HG03565 (cell line): Measurements from ENCODE around the gene KCNQ4.

Experiments used
- ATAC-seq: cut with Tn5 transposase; IDR thresholded peaks from one replicate; pipeline ENCODE4 v1.9.1; 2021; ENCODE audit warnings: mild to moderate bottlenecking, moderate library complexity; ENCODE audit not compliant: unreplicated experiment

Gene KCNQ4

DNA sequence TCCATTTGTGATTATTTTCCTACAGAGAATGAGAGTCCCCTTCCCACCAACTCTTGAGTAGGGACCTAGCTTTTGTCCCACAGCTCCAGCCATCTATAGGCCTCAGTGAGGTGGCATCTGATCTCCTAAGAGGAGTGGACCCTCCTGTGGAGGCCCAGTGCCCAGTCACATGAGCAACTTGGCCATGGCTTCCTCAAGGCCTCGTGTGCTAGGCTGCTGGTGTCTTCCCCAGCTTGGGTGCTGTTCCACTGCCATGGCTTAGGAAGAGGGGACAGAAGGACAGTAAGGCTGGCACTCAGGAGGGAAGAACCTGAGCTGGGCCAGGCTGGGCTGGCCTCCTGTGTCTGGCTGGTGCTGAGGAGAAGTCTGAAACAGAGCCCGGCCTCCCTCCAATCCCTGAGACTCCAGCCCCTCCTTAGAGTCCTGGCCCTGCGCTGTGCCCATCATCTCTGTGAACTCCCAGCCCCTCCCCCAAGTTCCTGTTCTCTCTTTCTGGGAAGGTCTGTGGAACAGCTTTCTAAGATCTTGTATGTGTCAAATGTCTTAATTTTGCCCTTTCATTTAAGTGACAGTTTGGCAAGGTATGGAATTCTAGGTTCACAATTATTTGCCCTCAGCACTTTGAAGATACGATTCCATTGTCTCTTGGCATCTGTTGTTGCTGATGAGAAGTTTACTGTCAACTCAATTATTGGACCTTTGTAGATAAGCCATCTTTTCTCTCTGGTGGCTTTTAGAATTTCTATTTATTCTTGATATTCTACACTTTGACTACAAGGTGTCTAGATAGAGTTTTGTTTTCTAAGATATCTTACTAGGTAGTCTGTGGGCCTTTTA, 7.1 kb upstream of the KCNQ4 start:
- no peak for ATAC-seq

DNA sequence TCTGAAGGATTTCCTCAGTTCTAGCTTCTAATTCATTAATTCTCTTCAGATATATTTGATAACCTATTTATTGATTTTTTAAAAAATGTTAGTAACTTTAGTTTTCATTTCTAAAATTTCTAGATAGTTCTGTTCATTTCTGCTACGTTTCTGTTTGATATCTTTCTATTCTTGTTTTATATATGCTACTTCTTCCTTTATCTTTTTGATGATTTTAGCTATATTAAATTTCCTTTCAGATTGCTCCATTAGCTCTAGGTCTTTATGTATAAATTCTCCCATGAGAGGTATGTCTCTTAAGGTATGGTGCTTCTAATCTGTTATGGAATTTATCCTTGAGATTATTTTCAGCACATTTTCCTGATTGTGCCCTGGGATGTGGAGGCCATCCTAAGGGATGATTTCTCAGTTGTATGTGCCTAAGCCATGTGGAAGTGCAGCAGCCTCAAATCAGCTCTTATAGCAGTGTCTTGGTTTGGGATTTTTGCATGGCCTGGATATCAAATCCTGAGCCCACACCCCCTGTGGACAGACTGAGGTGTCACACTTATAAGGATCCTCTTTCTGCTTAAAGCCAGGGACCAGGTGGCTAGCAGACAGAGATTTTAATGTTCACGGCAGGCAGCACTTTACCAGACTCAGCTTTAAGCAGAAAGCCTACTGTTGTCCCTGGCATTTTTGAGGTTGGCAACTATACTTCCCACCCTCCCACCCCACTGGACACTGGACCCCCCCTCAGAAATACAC, 6.2 kb upstream of the KCNQ4 start:
- no peak for ATAC-seq

DNA sequence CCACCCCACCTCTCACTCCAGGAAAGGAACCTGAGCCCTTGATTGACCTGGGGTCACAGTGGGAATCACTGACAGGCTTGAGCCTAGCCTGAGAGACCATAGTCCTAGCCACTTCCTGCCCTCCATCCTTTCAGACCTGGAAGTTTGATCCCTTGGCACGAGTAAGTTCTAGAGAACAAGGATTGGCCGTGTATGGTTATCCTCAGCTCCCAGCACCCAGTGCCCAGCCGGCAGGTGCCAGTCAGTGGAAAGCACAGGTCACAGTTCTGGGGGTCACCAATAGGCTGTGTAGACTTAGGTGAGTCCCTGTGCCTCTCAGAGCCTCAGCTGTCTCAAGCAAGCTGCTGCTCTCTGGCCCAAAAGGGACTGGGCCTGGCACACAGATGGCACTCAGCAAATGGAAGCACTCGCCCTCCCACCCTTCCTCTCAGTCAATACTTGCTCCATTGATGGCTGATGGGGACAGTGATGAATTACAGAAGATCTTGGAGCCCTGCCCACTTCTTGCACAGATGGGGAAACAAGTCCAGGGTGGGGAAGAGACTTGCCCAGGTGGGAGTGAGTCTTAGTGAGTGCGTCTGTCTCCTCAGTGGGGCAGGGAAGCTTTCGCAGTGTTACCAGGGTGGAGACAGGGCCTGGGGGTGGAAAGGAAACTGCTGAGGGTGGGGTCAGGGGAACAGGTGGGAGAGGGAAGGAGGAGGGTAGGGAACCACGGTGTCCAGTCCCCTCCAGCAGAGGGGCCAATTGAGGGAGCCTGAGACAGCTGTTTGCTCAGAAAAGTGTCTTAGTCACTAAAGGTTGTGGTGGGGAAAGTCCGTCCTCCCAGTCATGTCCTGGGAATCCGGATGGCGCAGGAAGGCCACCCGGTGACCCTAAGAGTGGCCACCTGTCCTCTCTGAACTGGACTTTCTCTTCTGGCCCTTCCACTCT, 2.6 kb upstream of the KCNQ4 start:
- ATAC-seq, result no peak

DNA sequence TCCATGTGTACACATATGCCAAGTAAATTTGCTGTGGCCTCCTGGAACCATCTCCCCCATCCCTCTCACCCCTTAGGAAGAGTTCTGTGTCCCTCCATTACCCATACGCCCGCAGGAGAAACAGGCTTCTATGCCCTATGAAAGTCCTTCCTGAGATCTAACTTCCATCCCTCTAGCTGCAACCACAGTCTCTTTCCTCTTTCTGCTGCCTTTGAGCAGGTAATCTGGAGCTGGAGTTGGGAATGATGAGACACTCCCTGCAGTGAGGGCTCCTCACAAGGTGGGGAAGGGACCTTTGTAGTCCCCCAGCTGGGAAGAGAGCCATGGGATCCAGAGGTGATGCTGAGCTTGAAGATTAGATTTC, 2.0 kb upstream of the KCNQ4 start:
- ATAC-seq, result no peak

DNA sequence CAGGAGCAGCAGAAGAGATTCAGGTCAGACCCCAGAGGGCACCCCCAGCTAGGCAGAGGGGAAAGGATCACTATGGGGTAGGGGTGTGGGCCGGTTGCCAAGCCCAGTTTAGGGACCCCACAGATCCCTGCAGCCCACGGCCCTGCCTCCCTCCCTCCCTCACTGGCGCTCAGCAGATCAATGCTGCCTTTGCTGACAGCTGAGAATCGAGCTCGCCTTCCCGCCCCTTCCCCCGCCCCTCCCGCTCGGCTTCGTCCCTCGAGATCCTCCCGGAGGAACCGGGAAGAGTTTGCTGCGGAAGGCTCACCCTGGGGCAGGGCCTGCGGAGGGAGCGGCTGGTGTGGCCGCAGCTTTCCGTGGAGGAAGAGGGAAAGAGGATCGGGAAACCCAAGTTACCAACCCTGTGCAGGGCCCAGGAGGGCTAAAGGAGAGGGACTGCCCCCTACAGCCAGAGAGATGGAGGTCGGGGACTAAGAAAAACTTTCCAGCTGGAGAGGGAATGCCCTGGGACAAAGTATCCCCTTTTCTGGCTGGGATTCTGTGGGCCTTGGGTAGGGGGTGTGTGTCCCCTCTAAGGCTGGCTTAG, 1.1 kb upstream of the KCNQ4 start:
- no peak for ATAC-seq

DNA sequence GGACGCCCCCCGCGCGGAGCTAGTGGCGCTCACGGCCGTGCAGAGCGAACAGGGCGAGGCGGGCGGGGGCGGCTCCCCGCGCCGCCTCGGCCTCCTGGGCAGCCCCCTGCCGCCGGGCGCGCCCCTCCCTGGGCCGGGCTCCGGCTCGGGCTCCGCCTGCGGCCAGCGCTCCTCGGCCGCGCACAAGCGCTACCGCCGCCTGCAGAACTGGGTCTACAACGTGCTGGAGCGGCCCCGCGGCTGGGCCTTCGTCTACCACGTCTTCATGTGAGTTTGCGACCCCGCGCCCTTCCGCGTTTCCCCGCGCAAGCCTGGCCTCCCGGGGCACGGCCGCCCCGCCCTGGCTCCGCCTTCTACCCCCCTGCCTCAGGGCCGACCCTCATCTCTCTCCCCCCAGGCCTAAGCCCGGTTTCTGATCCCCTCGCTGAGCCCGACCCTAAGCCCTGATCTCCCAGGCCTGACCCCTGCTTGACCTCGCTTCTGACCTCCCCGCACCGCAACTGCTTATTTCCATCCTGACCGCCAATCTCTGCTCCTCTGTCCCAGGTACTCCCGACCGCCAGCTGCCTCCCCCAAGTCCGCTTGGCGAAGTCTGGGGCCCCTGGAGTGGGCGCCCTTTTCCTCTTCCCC, 669 bp downstream of the KCNQ4 start:
- ATAC-seq, result no peak

DNA sequence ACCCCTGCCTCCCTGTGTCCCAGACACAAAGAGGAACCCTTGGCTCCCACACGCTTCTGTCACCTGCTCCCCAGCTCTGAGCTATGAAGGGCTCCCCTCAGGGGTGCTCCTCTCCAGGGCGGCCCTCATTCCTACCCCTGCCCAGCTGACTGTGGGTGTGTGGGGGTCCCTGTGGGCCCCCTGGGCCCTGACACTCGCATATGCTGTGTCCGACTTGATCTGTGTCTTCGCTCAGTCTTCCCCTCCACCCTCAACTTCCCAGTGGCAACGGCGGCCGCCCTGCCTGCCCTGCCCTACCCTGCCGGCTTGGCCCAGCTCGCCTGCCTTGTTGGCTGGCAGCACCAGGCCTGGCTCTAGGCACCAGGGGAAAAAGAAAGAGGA, 1.2 kb downstream of the KCNQ4 start:
- ATAC-seq, result no peak

DNA sequence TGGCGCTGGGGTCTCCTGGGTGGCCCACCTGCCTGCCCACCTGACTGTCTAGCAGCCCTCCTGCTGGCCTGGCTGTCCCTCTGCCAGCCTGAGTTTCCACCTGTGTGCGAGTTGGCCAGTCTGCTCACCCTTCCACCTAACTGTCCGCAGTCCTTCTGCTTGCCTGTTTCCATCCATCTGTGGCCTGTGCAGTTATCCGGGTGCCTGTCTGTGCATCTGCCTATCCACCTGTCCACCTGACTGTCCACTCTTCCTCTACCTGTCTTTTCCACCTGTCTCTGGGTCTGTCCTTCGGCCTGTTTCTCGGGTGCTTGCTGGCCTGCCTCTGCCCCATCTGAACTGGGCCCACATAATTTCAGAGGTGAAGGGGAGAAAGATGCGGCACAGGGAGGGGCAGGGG, 1.9 kb downstream of the KCNQ4 start:
- ATAC-seq, result no peak

DNA sequence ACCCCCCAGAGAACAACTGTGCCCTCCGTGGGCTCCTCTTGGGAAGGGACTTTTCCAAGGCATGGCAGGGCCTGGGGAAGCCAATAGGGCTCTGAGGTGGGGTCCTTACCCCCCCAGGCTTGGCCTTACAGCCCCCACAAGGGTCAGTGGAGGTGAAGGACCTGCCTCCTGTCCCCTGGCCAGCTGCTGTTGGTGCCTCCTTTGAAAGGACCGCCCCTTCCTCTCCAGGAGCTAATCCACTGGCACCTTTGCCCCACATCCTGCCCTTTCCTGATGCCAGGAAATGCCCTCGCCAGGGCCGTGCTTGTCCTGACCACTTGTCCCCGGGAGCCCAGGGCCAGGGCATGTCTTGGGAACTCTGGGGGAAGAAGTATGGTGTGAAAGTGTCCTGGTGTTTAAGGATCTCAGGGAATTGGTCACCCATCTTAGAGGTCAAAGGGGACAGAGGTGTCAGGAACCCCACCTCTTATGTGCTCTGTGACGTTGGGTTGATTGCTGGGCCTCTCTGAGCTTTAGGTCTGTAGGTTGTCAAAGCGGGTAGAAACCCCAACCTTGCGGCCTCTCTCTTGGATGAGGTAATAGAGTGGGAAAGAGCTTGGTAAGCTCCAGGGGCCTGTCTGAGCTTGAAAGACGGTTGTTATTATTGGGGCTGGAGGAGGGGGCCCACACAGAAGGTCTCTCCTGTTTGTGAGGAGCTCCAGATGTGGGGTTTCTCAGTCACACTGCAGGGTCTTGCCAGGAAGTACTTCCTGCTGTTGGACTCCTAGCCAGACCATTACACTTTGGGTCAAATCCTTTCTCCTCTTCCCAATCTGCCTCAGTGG, 2.8 kb downstream of the KCNQ4 start:
- ATAC-seq, result no peak

DNA sequence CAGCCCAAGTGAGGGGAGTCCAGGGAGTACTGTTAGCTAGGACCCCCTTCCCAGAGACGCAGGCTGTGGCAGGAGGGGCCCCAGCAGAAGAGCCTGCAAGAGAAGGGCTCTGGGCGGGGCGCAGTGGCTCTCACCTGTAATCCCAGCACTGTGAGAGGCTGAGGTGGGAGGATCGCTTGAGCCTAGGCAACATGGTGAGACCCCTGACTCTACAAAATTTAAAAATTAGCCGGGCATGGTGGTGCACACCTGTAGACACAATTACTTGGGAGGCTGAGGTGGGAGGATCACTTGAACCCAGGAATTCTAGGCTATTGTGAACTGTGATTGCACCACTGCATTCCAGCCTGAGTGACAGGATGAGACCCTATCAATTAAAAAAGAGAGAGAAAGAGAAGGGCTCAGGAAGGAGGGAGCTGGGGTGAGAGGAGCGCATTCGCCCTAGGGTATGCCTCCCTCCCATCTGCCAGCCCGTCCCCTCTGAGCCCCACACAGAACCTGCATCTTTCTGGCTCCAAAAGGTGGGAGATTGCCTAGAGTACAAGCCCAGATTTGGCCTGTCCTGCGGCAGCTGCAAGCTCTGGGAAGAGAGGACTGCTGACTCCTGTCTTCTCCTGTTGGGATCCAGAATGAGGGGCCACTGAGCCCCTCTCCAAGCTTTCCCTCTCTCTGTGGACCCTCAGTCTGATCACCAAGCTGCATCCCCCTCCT, 3.6 kb downstream of the KCNQ4 start:
- no peak for ATAC-seq

DNA sequence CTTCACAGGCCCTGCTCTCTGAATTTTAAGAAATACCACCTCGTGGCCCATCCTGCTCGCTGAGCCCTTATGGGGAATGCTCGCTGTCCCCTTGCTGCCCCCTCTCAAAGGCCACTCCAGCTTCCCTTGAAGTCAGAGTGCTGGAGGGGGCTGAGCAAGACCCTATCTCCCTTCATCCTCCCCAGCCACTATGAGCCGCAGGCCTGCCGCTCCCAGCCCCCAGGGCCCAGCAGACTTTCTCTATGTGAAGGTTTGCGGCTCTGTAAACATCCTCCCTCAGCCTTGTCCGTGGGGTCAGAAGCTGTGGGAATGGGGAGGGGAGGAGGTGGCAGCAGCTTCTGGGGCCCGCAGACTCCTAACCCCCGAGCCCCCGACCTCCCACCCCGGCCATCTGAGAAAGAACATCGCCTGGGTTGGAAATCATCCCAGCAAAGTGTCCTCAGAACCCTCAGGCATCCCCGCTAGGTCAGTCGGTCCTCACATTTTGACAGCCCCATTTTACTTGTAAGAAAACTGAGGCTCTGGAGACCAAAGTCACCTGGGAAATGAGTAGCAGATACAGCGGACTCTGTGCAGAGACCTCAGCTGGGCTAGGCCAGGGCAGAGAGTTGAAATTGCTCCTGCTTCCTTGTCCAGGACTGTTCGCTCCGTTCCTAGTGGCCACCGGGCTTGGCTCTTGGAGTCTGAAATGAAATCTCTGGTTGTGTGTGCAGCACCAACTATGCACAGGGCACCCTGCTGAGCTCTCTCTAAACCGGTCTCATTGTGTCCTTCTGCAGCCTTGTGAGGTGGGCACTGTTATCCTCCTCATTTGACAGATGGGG, 4.4 kb downstream of the KCNQ4 start:
- no peak for ATAC-seq

DNA sequence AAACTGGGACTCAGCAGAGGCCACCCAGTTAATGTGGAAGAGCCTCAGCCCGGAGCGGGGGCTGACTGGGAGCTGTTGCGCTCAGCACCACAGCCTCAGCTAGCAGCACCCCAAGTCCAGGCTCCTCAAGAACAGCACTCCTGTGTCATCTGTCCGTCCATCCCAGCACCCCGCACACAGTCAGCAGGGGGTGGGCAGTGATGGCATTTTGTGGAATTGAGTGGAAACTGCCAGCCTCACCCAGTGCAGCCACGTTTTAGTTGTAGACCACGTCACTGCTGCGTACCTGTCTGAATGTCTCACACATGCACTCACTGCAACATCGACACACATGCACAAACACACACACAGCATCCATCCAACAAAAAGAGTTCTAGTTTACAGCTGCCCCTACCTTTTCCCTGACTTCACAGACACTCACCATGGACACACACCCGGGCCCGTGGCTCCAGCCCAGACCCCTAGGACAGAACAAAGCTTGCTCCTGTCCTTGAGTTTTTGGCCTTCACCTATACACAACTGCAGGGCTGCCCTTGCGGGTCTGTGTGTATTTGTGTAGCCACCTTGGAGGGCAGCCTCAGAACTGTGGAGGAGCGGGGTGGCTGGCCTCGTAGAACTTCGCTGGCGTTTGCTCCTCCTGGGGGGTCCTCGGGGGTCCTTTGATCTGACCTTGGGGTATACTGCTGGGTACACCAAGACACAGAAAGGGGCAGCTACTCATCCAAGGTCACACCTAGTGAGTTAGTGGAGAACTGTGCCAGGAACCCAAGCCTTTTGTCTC, 5.2 kb downstream of the KCNQ4 start:
- ATAC-seq, result no peak

DNA sequence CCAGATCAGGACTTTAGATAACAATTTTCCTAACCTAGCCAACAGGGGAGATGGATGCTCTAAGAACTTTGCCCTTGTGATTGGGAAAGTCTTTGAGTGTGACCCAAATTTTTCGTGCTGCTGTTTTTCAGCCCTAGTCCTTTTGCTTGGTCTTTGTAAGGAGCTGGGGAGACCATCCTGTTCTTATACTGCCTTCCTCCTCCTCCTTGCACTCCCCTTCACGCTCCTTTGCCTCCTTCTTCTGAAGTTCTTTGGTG, 5.7 kb downstream of the KCNQ4 start:
- ATAC-seq, result no peak

DNA sequence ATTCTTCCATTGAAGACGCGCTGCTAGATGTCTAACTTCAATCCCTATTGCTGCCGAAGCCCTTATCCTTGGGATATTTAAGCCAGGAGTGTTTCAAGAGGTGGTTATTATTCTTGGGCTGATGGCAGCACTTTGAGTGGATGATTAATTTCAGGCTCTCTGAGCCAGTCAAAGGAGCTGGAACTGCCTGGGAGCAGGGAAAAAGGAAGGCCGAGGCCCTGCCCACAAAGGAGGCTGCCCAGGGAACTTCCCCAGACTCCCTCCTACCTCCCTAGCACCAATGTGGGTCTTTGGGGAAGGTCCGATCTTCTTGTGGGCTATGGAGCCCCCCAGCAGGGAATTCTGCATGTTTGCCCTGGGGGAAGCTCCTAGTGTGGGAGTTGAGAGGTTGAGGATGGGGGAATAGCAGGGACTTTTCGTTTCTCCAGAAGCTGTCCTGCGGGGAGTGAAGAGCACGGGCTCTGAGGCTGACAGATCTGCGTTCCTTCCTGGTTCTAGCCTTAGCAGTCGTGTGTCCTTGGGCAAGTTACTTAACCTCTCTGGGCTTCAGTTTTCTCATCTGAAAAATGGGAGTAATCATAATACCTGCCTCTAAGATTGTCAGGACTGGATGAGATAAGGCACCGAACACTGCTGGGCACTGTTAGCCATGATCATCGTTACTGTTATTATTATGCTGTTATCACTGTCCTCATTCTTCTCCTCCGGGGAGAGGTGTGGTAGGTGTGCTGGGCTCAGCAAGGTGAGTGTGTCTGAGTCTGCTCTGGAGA, 6.3 kb downstream of the KCNQ4 start:
- ATAC-seq, result no peak

DNA sequence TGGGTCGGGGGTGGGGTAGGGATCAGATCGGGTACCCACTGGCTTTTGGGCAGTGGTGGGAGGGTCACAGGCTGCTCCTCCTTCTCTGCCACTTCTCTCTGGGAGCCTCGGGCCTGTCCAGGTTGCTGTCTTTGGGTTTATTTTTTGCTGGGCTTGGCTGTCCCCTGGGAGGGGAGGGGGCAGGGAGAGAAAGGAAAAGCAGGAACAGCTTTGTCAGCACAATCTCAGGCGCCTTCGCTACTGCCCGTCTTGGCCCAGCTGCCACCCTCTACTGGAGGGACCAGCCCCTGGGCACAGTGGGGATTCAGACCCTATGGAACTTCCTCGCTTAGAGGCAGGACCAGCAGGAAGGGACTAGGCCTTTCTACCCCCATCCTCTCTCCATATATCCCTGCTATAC, 8.4 kb downstream of the KCNQ4 start:
- ATAC-seq, result no peak

DNA sequence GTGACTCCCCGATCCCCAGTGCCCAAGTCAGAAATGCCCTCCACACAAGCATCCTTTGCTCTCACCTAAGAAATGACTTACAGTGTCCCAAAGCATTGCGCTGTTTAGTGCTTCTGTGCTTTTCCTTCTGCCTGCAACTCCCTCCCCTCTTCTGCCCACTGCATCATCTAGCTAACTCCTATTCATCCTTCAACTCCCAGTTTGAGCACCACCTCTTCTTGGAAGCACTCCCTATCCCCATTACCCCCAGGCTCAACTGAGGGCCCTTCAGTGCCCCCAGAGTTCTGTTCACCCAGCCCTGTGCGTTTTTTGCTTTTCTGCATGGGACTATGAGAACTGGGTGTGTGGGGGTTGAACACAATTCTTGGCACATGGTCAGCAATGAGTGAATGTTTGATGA, 10.0 kb downstream of the KCNQ4 start:
- no peak for ATAC-seq

DNA sequence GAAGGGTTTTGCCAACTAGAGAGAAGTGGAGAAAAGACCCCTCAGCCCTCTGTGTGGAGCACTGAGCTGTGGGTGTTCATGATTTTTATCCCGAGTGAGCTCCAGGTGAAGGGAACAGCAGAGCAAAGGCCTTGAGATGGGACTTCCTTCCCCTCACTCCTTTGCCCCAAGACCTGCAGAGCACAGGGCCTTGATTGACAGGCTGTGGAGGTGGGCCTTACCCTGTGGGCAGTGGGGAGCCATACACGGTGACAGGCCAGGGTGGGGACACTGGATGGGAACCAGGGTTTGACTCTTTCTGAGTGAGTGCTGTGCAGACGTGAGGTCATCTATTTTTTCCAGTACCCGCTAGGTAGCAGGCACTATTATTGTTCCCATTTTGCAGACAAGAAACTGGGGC, 10.5 kb downstream of the KCNQ4 start:
- ATAC-seq, result no peak
